Effector memory CD8-positive, alpha-beta T cell (primary cell): Measurements from ENCODE around the gene BCO2.
A peak's percentile ranks its signal among the peaks of the same experiment; 100 is the strongest.
"Not testable (repeated sequence)": the region's sequence is repeated elsewhere in the genome, so short reads cannot be mapped to it uniquely, and the experiment has no call there.

ENCODE experiments used
- ATAC-seq: fragments of 150-1000 bp; cut with Tn5 transposase; replicated peaks from 2 replicates; pipeline ENCODE4 v1.10.0; 2021; ENCODE audit warnings: mild to moderate bottlenecking, moderate library complexity
- DNase-seq, 3 experiments: peaks; one replicate each; pipeline ENCODE4 v3.0.0; 2021
- H3K27ac Mint-ChIP-seq, 2 donors: one replicate each; pipeline ENCODE4 v1.8.0; 2022; ENCODE audit warnings: mild to moderate bottlenecking in 2 of 2, mixed read lengths in 2 of 2, moderate library complexity in 2 of 2
- H3K27me3 Mint-ChIP-seq, 2 donors: one replicate each; pipeline ENCODE4 v1.8.0; 2022; ENCODE audit warnings: mixed read lengths in 2 of 2
- H3K36me3 Mint-ChIP-seq: one replicate; pipeline ENCODE4 v1.8.0; 2022; ENCODE audit warnings: mild to moderate bottlenecking, moderate library complexity, mixed read lengths; ENCODE audit not compliant: insufficient read depth
- H3K4me1 Mint-ChIP-seq, 2 donors: one replicate each; pipeline ENCODE4 v1.8.0; 2022; ENCODE audit warnings: low read depth in 2 of 2, mixed read lengths in 2 of 2
- H3K4me3 Mint-ChIP-seq, 2 donors: one replicate each; pipeline ENCODE4 v1.8.0; 2022; ENCODE audit warnings: mild to moderate bottlenecking in 2 of 2, mixed read lengths in 2 of 2, moderate library complexity in 2 of 2
- H3K9me3 Mint-ChIP-seq, 2 donors: one replicate each; pipeline ENCODE4 v1.8.0; 2022; ENCODE audit warnings: mixed read lengths in 2 of 2

BCO2 gene

DNA sequence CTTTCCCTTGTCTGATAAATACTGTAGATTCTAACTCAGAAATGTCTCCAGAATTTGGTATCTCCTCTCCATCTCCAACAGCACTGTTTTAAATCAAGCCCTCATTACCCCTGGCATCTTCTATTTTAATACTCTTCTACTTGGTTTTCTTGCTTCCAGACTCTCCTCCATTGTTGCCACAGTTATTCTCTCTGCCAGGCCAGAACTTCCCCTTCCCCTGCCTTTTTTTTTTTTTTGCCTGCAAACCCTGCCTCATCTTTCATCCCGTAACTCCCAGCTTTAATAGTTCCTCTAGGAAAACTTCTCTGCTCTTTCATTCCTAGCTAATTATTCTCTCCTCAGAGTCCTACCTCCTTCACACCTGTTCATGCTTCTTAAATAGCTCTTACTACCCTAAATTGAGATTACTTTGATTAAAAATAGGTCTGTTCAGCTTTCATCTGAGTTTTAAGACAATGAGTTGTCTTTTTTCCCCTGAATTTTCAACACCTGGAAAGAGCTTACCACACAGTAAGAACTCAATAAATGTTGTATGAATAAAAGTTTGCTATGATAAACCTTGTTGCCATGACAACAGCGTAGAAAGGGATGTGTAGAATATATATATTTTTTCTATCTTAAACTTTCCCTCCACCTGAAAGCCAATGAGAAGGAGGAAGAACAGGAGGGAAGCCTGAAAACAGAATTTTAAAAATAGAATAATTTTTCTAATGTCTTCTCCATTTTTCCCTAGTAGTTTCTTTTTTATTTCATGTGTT, 15.0 kb upstream of the BCO2 start:
- Mint-ChIP-seq H3K9me3 (no peaks in the 10 kb centered on the region), H3K27me3 (no peaks in the 10 kb centered on the region), H3K4me1 (no peaks in the 10 kb centered on the region), H3K4me3 (no peak overlapping the region), H3K27ac (no peak overlapping the region), H3K36me3 (no peaks in the 10 kb centered on the region)
- DNase-seq (no peak), ATAC-seq (no peak)

DNA sequence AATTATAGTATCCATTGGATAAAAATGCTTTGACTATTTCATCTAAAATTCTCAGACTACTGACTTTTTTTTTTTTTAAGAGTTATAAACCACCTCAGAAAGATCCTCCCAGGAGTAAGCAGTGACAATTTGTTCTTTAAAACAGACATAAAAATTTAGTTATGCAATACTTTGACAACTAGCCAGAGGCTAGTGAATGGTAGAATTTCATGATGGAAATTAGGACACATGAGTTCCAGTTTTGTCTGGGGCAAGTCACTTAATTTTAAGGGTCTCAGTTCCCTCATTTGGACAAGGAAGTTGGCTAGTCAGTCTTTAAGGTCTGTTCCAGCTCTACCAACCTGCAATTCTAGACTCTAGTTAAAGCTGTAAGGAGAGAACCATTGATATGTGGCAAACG, 14.3 kb upstream of the BCO2 start:
- Mint-ChIP-seq H3K9me3 (no peaks in the 10 kb centered on the region), H3K27me3 (no peaks in the 10 kb centered on the region), H3K36me3 (no peaks in the 10 kb centered on the region), H3K27ac (no peak overlapping the region), H3K4me1 (no peaks in the 10 kb centered on the region), H3K4me3 (no peak overlapping the region)
- ATAC-seq (no peak), DNase-seq (no peak)

- H3K36me3 Mint-ChIP-seq, ATAC-seq, H3K4me1 Mint-ChIP-seq, H3K27me3 Mint-ChIP-seq, H3K4me3 Mint-ChIP-seq, H3K27ac Mint-ChIP-seq, H3K9me3 Mint-ChIP-seq, DNase-seq: not testable (repeated sequence)
Measured at GRCh38 chr11:112162200-112162599, 13.1 kb upstream of the BCO2 start.

- no peak overlapping the region for H3K4me3 Mint-ChIP-seq
- ATAC-seq (no peak), DNase-seq (no peak)
- peaks cover 7 to 15% of the 10 kb centered on the region in 2 donors for H3K27me3 Mint-ChIP-seq
- no peak overlapping the region for H3K27ac Mint-ChIP-seq
- H3K9me3 Mint-ChIP-seq, result no peaks in the 10 kb centered on the region
- H3K4me1 Mint-ChIP-seq, result no peaks in the 10 kb centered on the region
- peaks cover 5% of the 10 kb centered on the region for H3K36me3 Mint-ChIP-seq
Measured at GRCh38 chr11:112162761-112163546, 12.4 kb upstream of the BCO2 start.

GRCh38 chr11:112163875-112164685, 11.2 kb upstream of the BCO2 start, which contains the start of gene IL18:
Gene IL18, minus strand, starts transcription at chr11:112164094. Its CDS starts 9,041 bp downstream, at chr11:112155053.
- peaks cover 5% of the 10 kb centered on the region for H3K36me3 Mint-ChIP-seq
- ATAC-seq (no peak), DNase-seq (no peak)
- no peaks in the 10 kb centered on the region for H3K9me3 Mint-ChIP-seq
- H3K4me3 Mint-ChIP-seq, result no peak within 1 kb of the TSS
- no peak within 1 kb of the TSS for H3K27ac Mint-ChIP-seq
- H3K27me3 Mint-ChIP-seq, result peaks cover 7 to 15% of the 10 kb centered on the region in 2 donors
- no peaks in the 10 kb centered on the region for H3K4me1 Mint-ChIP-seq

DNA sequence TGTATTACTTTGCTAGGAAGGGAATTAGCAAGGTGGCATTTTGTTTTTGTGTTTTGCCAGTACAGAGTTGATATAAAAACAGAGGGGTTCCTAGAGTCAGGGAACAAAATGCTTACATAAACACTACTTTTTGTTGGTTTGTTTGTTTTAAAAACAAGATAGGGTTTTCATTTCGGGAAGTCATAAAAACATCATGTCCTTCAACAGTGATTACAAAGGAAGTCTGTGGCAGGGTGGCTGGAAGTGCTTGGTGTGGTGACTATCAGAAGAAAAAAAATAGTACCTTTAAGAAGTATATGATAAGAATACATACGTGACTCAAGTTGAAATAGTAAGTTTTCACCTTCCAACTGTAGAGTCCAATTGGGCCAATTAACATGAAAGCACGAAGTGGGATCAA, 10.3 kb upstream of the BCO2 start:
- Mint-ChIP-seq H3K9me3 (no peaks in the 10 kb centered on the region), H3K36me3 (peaks cover 5% of the 10 kb centered on the region), H3K4me3 (no peak overlapping the region), H3K27ac (no peak overlapping the region), H3K27me3 (peaks cover 7 to 15% of the 10 kb centered on the region in 2 donors), H3K4me1 (no peaks in the 10 kb centered on the region)
- DNase-seq (no peak), ATAC-seq (no peak)

DNA sequence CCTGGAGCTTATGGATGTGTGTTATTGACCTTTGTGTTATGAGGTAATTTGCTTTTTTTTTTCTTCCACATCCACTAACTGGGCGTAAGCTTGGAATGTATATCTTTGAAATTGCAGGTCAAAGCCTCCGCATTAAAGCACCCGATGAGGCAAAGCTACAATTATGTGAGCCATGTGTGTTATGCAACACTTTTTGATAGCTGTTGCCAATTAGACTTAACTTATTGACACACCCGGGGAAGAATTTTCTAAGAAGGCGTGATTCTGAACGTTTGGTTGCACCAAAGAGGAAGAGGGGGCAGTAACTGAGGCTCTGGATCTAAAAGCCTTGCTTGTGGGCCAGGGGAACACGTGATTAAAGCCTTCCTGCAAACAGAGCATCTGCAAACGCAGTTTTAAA, 8.8 kb upstream of the BCO2 start:
- DNase-seq, result no peak
- Mint-ChIP-seq H3K36me3 (peaks cover 5% of the 10 kb centered on the region), H3K27me3 (peaks cover 7 to 15% of the 10 kb centered on the region in 2 donors), H3K4me1 (no peaks in the 10 kb centered on the region), H3K4me3 (no peak overlapping the region), H3K9me3 (no peaks in the 10 kb centered on the region), H3K27ac (no peak overlapping the region)
- ATAC-seq, result no peak

- Mint-ChIP-seq H3K36me3 (peaks cover 5% of the 10 kb centered on the region), H3K9me3 (no peaks in the 10 kb centered on the region), H3K4me3 (no peak within 1 kb of the TSS), H3K4me1 (no peaks in the 10 kb centered on the region), H3K27ac (no peak within 1 kb of the TSS), H3K27me3 (peaks cover 7 to 15% of the 10 kb centered on the region in 2 donors)
- no peak for DNase-seq
- no peak for ATAC-seq
Measured at GRCh38 chr11:112167145-112167544, 8.2 kb upstream of the BCO2 start, which contains the start of gene TEX12. Gene TEX12, plus strand, starts transcription at chr11:112167372. Its CDS starts 1,897 bp downstream, at chr11:112169269.

- no peaks in the 10 kb centered on the region for H3K36me3 Mint-ChIP-seq
- peaks cover 9 to 24% of the 10 kb centered on the region in 2 donors for H3K27me3 Mint-ChIP-seq
- no peak for ATAC-seq
- H3K4me1 Mint-ChIP-seq, result peaks cover 8 to 11% of the 10 kb centered on the region in 2 donors
- H3K9me3 Mint-ChIP-seq, result no peaks in the 10 kb centered on the region
- no peak overlapping the region for H3K4me3 Mint-ChIP-seq
- no peak for DNase-seq
- no peak overlapping the region for H3K27ac Mint-ChIP-seq
Measured at GRCh38 chr11:112172362-112172994, 2.8 kb upstream of the BCO2 start.

- H3K27me3 Mint-ChIP-seq, result peaks cover 8 to 19% of the 10 kb centered on the region in 2 donors
- ATAC-seq (no peak), DNase-seq (no peak)
- no peak overlapping the region for H3K4me3 Mint-ChIP-seq
- H3K36me3 Mint-ChIP-seq, result no peaks in the 10 kb centered on the region
- peaks cover 8 to 11% of the 10 kb centered on the region in 2 donors for H3K4me1 Mint-ChIP-seq
- no peak overlapping the region for H3K27ac Mint-ChIP-seq
- H3K9me3 Mint-ChIP-seq, result no peaks in the 10 kb centered on the region
Measured at GRCh38 chr11:112173152-112173551, 2.2 kb upstream of the BCO2 start.

DNA sequence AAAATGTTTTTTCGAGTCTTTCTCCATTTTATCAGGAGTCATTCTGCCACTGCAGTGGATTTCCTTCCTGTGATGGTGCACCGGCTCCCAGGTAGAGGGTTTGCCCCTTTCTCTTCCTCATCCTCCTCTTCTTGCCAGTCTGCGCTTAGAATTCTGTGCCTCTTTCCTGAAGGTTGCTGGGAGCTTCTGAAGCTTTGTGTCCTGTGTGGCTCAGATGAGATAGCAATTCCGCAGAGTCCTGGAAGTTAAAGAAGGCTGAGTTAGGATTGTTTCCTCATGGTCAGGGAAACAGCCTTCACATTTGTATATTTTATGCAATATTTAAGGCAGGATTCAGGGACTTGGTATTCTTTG, 264 bp downstream of the BCO2 start:
- no peak for DNase-seq
- H3K27me3 Mint-ChIP-seq, result peaks cover 14 to 19% of the 10 kb centered on the region in 2 donors

DNA sequence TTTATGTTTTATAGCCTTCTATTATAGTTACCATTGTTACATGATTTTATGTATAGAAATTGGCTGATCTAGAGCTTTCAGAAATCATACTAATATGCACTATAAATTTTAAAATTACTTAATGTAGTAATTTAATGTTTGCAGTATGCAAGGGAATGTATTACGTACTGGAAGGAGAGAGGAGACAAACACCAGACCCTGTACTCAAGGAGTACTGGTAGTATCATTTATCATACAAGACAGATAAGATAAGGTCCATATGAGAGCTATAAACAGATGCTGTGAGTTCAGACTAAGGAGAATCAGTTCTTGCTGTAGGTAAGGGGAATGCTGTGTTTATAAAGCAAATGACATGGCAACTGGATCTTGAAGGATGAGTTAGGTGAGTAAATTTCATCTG, 765 bp downstream of the BCO2 start:
- no peak for ATAC-seq
- no peak for DNase-seq
- peaks cover 14 to 19% of the 10 kb centered on the region in 2 donors for H3K27me3 Mint-ChIP-seq
- H3K4me1 Mint-ChIP-seq, result peaks cover 10 to 11% of the 10 kb centered on the region in 2 donors
- no peaks in the 10 kb centered on the region for H3K9me3 Mint-ChIP-seq
- H3K36me3 Mint-ChIP-seq, result no peaks in the 10 kb centered on the region
- H3K27ac Mint-ChIP-seq, result no peak overlapping the region
- no peak overlapping the region for H3K4me3 Mint-ChIP-seq

More for the DNA sequence above, 264 bp downstream of the BCO2 start:
- H3K27ac Mint-ChIP-seq, result peak overlapping the region in 1 of 2 donors; percentile 9
- H3K9me3 Mint-ChIP-seq, result no peaks in the 10 kb centered on the region
- no peaks in the 10 kb centered on the region for H3K36me3 Mint-ChIP-seq
- peaks cover 10 to 11% of the 10 kb centered on the region in 2 donors for H3K4me1 Mint-ChIP-seq
- H3K4me3 Mint-ChIP-seq, result peak overlapping the region; percentile 33 to 56
- ATAC-seq, result no peak

GRCh38 chr11:112177589-112177988, 2.3 kb downstream of the BCO2 start:
- H3K36me3 Mint-ChIP-seq, result no peaks in the 10 kb centered on the region
- no peak overlapping the region for H3K4me3 Mint-ChIP-seq
- no peaks in the 10 kb centered on the region for H3K9me3 Mint-ChIP-seq
- no peak for ATAC-seq
- DNase-seq, result no peak
- H3K27ac Mint-ChIP-seq, result no peak overlapping the region
- peaks cover 14 to 19% of the 10 kb centered on the region in 2 donors for H3K27me3 Mint-ChIP-seq
- peaks cover 10 to 11% of the 10 kb centered on the region in 2 donors for H3K4me1 Mint-ChIP-seq
